ENCODE data around the gene ABHD17A.
"Not testable (repeated sequence)": the region's sequence is repeated elsewhere in the genome, so short reads cannot be mapped to it uniquely, and the experiment has no call there.

ABHD17A gene

GRCh38 chr19:1901940-1902404 lies 16.7 kb upstream of the ABHD17A start:
- Histone ChIP-seq H3K27me3 (ENCODE audit: control insufficient read depth in 1 of 2, insufficient read depth in 2 of 2, low read length in 2 of 2) (no peaks in the 10 kb centered on the region), H3K36me3 (ENCODE audit: control insufficient read depth in 1 of 2, insufficient read depth in 2 of 2, low read length in 2 of 2) (no peaks in the 10 kb centered on the region), H3K4me1 (ENCODE audit: control insufficient read depth in 1 of 2, insufficient read depth in 2 of 2, low read length in 2 of 2) (peaks cover 8 to 19% of the 10 kb centered on the region in 2 donors), H3K4me3 (ENCODE audit: low read depth in 1 of 2, low read length in 2 of 2) (no peak overlapping the region), H3K9ac (ENCODE audit: low read depth in 1 of 2, low read length in 2 of 2) (no peak overlapping the region), H3K9me3 (ENCODE audit: control insufficient read depth in 1 of 2, low read length in 2 of 2) (no peaks in the 10 kb centered on the region), H3K27ac (ENCODE audit: low read depth, low read length) (no peak overlapping the region)

GRCh38 chr19:1896508-1896907 lies 11.2 kb upstream of the ABHD17A start:
- Histone ChIP-seq H3K4me3 (ENCODE audit: low read depth in 1 of 2, low read length in 2 of 2) (no peak overlapping the region), H3K36me3 (ENCODE audit: control insufficient read depth in 1 of 2, insufficient read depth in 2 of 2, low read length in 2 of 2) (no peaks in the 10 kb centered on the region), H3K9me3 (ENCODE audit: control insufficient read depth in 1 of 2, low read length in 2 of 2) (no peaks in the 10 kb centered on the region), H3K27ac (ENCODE audit: low read depth, low read length) (no peak overlapping the region), H3K9ac (ENCODE audit: low read depth in 1 of 2, low read length in 2 of 2) (no peak overlapping the region), H3K27me3 (ENCODE audit: control insufficient read depth in 1 of 2, insufficient read depth in 2 of 2, low read length in 2 of 2) (no peaks in the 10 kb centered on the region), H3K4me1 (ENCODE audit: control insufficient read depth in 1 of 2, insufficient read depth in 2 of 2, low read length in 2 of 2) (no peaks in the 10 kb centered on the region)

GRCh38 chr19:1893791-1894190 lies 8.5 kb upstream of the ABHD17A start:
- Histone ChIP-seq H3K9me3 (ENCODE audit: control insufficient read depth in 1 of 2, low read length in 2 of 2) (no peaks in the 10 kb centered on the region), H3K4me3 (ENCODE audit: low read depth in 1 of 2, low read length in 2 of 2) (no peak overlapping the region), H3K27ac (ENCODE audit: low read depth, low read length) (no peak overlapping the region), H3K36me3 (ENCODE audit: control insufficient read depth in 1 of 2, insufficient read depth in 2 of 2, low read length in 2 of 2) (no peaks in the 10 kb centered on the region), H3K9ac (ENCODE audit: low read depth in 1 of 2, low read length in 2 of 2) (no peak overlapping the region), H3K27me3 (ENCODE audit: control insufficient read depth in 1 of 2, insufficient read depth in 2 of 2, low read length in 2 of 2) (no peaks in the 10 kb centered on the region), H3K4me1 (ENCODE audit: control insufficient read depth in 1 of 2, insufficient read depth in 2 of 2, low read length in 2 of 2) (no peaks in the 10 kb centered on the region)

GRCh38 chr19:1889907-1890306 lies 4.6 kb upstream of the ABHD17A start:
- no peak overlapping the region for H3K4me3 ChIP-seq (ENCODE audit: low read depth in 1 of 2, low read length in 2 of 2)
- no peaks in the 10 kb centered on the region for H3K36me3 ChIP-seq (ENCODE audit: control insufficient read depth in 1 of 2, insufficient read depth in 2 of 2, low read length in 2 of 2)
- no peaks in the 10 kb centered on the region for H3K4me1 ChIP-seq (ENCODE audit: control insufficient read depth in 1 of 2, insufficient read depth in 2 of 2, low read length in 2 of 2)
- no peak overlapping the region for H3K9ac ChIP-seq (ENCODE audit: low read depth in 1 of 2, low read length in 2 of 2)
- H3K27me3 ChIP-seq (ENCODE audit: control insufficient read depth in 1 of 2, insufficient read depth in 2 of 2, low read length in 2 of 2) = no peaks in the 10 kb centered on the region
- no peak overlapping the region for H3K27ac ChIP-seq (ENCODE audit: low read depth, low read length)
- no peaks in the 10 kb centered on the region for H3K9me3 ChIP-seq (ENCODE audit: control insufficient read depth in 1 of 2, low read length in 2 of 2)

- Histone ChIP-seq H3K9ac (ENCODE audit: low read depth in 1 of 2, low read length in 2 of 2) (no peak overlapping the region), H3K36me3 (ENCODE audit: control insufficient read depth in 1 of 2, insufficient read depth in 2 of 2, low read length in 2 of 2) (no peaks in the 10 kb centered on the region), H3K4me1 (ENCODE audit: control insufficient read depth in 1 of 2, insufficient read depth in 2 of 2, low read length in 2 of 2) (peaks cover 11 to 13% of the 10 kb centered on the region in 2 donors), H3K27me3 (ENCODE audit: control insufficient read depth in 1 of 2, insufficient read depth in 2 of 2, low read length in 2 of 2) (no peaks in the 10 kb centered on the region), H3K27ac (ENCODE audit: low read depth, low read length) (no peak overlapping the region), H3K9me3 (ENCODE audit: control insufficient read depth in 1 of 2, low read length in 2 of 2) (no peaks in the 10 kb centered on the region), H3K4me3 (ENCODE audit: low read depth in 1 of 2, low read length in 2 of 2) (no peak overlapping the region)
Measured at GRCh38 chr19:1888385-1888784, 3.1 kb upstream of the ABHD17A start.

GRCh38 chr19:1886360-1886759 lies 1.1 kb upstream of the ABHD17A start:
- not testable (repeated sequence) for H3K9ac ChIP-seq (ENCODE audit: low read depth in 1 of 2, low read length in 2 of 2); H3K36me3 ChIP-seq (ENCODE audit: control insufficient read depth in 1 of 2, insufficient read depth in 2 of 2, low read length in 2 of 2); H3K27ac ChIP-seq (ENCODE audit: low read depth, low read length); H3K9me3 ChIP-seq (ENCODE audit: control insufficient read depth in 1 of 2, low read length in 2 of 2); H3K27me3 ChIP-seq (ENCODE audit: control insufficient read depth in 1 of 2, insufficient read depth in 2 of 2, low read length in 2 of 2); H3K4me3 ChIP-seq (ENCODE audit: low read depth in 1 of 2, low read length in 2 of 2)
- peaks cover 19 to 27% of the 10 kb centered on the region in 2 donors for H3K4me1 ChIP-seq (ENCODE audit: control insufficient read depth in 1 of 2, insufficient read depth in 2 of 2, low read length in 2 of 2)

- Histone ChIP-seq H3K9ac (ENCODE audit: low read depth in 1 of 2, low read length in 2 of 2) (peak overlapping the region; percentile 77 to 97), H3K36me3 (ENCODE audit: control insufficient read depth in 1 of 2, insufficient read depth in 2 of 2, low read length in 2 of 2) (peaks cover 0 to 13% of the 10 kb centered on the region in 2 donors), H3K27me3 (ENCODE audit: control insufficient read depth in 1 of 2, insufficient read depth in 2 of 2, low read length in 2 of 2) (no peaks in the 10 kb centered on the region), H3K4me3 (ENCODE audit: low read depth in 1 of 2, low read length in 2 of 2) (peak overlapping the region; percentile 77 to 91), H3K9me3 (ENCODE audit: control insufficient read depth in 1 of 2, low read length in 2 of 2) (no peaks in the 10 kb centered on the region), H3K27ac (ENCODE audit: low read depth, low read length) (peak overlapping the region; percentile 72), H3K4me1 (ENCODE audit: control insufficient read depth in 1 of 2, insufficient read depth in 2 of 2, low read length in 2 of 2) (peaks cover 19 to 27% of the 10 kb centered on the region in 2 donors)
Measured at GRCh38 chr19:1884719-1885334, 469 bp downstream of the ABHD17A start.

GRCh38 chr19:1884291-1884718 lies 991 bp downstream of the ABHD17A start:
- Histone ChIP-seq H3K4me1 (ENCODE audit: control insufficient read depth in 1 of 2, insufficient read depth in 2 of 2, low read length in 2 of 2) (peaks cover 19 to 27% of the 10 kb centered on the region in 2 donors), H3K4me3 (ENCODE audit: low read depth in 1 of 2, low read length in 2 of 2) (peak overlapping the region; percentile 77 to 91), H3K9me3 (ENCODE audit: control insufficient read depth in 1 of 2, low read length in 2 of 2) (no peaks in the 10 kb centered on the region), H3K9ac (ENCODE audit: low read depth in 1 of 2, low read length in 2 of 2) (peak overlapping the region; percentile 77 to 97), H3K36me3 (ENCODE audit: control insufficient read depth in 1 of 2, insufficient read depth in 2 of 2, low read length in 2 of 2) (peaks cover 0 to 13% of the 10 kb centered on the region in 2 donors), H3K27ac (ENCODE audit: low read depth, low read length) (peak overlapping the region; percentile 72), H3K27me3 (ENCODE audit: control insufficient read depth in 1 of 2, insufficient read depth in 2 of 2, low read length in 2 of 2) (no peaks in the 10 kb centered on the region)

- H3K27me3 ChIP-seq (ENCODE audit: control insufficient read depth in 1 of 2, insufficient read depth in 2 of 2, low read length in 2 of 2) = no peaks in the 10 kb centered on the region
- no peaks in the 10 kb centered on the region for H3K9me3 ChIP-seq (ENCODE audit: control insufficient read depth in 1 of 2, low read length in 2 of 2)
- H3K27ac ChIP-seq (ENCODE audit: low read depth, low read length) = no peak overlapping the region
- peaks cover 19 to 27% of the 10 kb centered on the region in 2 donors for H3K4me1 ChIP-seq (ENCODE audit: control insufficient read depth in 1 of 2, insufficient read depth in 2 of 2, low read length in 2 of 2)
- peak overlapping the region; percentile 77 to 91 for H3K4me3 ChIP-seq (ENCODE audit: low read depth in 1 of 2, low read length in 2 of 2)
- H3K9ac ChIP-seq (ENCODE audit: low read depth in 1 of 2, low read length in 2 of 2) = peak overlapping the region; percentile 77 to 97
- peaks cover 0 to 13% of the 10 kb centered on the region in 2 donors for H3K36me3 ChIP-seq (ENCODE audit: control insufficient read depth in 1 of 2, insufficient read depth in 2 of 2, low read length in 2 of 2)
Measured at GRCh38 chr19:1883784-1884183, 1.5 kb downstream of the ABHD17A start.

- peaks cover 19 to 27% of the 10 kb centered on the region in 2 donors for H3K4me1 ChIP-seq (ENCODE audit: control insufficient read depth in 1 of 2, insufficient read depth in 2 of 2, low read length in 2 of 2)
- H3K9me3 ChIP-seq (ENCODE audit: control insufficient read depth in 1 of 2, low read length in 2 of 2) = no peaks in the 10 kb centered on the region
- peaks cover 0 to 13% of the 10 kb centered on the region in 2 donors for H3K36me3 ChIP-seq (ENCODE audit: control insufficient read depth in 1 of 2, insufficient read depth in 2 of 2, low read length in 2 of 2)
- no peak overlapping the region for H3K27ac ChIP-seq (ENCODE audit: low read depth, low read length)
- no peaks in the 10 kb centered on the region for H3K27me3 ChIP-seq (ENCODE audit: control insufficient read depth in 1 of 2, insufficient read depth in 2 of 2, low read length in 2 of 2)
- peak overlapping the region; percentile 57 to 77 for H3K9ac ChIP-seq (ENCODE audit: low read depth in 1 of 2, low read length in 2 of 2)
- H3K4me3 ChIP-seq (ENCODE audit: low read depth in 1 of 2, low read length in 2 of 2) = peak overlapping the region; percentile 77 to 91
Measured at GRCh38 chr19:1882786-1883692, 2.3 kb downstream of the ABHD17A start.
